HepG2 (cell line): ENCODE measurements around the gene OST4. TPM values are rescaled to one million over a fixed set of nuclear protein-coding genes. Genes with fewer than 3 reads are reported as not detected.

ENCODE experiments used
- GATAD2A ChIP-seq: IDR thresholded peaks from 2 replicates; pipeline ENCODE4 v1.6.1; 2016
- IRF1 ChIP-seq: sonication (generic); formaldehyde crosslinking; IDR thresholded peaks from 2 replicates; pipeline ENCODE4 v1.4.0; 2020; ENCODE audit warnings: low read depth, mild to moderate bottlenecking, missing genetic modification reagents
- MBD4 ChIP-seq: IDR thresholded peaks from 2 replicates; pipeline ENCODE4 v1.6.1; 2012; ENCODE audit warnings: low read length, inconsistent platforms, borderline replicate concordance
- NPAS2 ChIP-seq: sonication (generic); formaldehyde crosslinking; IDR thresholded peaks from 2 replicates; pipeline ENCODE4 v1.8.0; 2022; ENCODE audit warnings: mild to moderate bottlenecking, missing genetic modification reagents, borderline replicate concordance
- SAFB2 ChIP-seq: sonication (generic); formaldehyde crosslinking; IDR thresholded peaks from 2 replicates; pipeline ENCODE4 v1.5.1; 2020; ENCODE audit warnings: missing genetic modification reagents, low read depth, mild to moderate bottlenecking, borderline replicate concordance
- SNRNP70 ChIP-seq: fragments of 200-400 bp; formaldehyde crosslinking; IDR thresholded peaks from 2 replicates; pipeline ENCODE4 v1.6.1; 2017; ENCODE audit warnings: mild to moderate bottlenecking, low read depth, low read length, moderate library complexity
- SOX5 ChIP-seq: IDR thresholded peaks from 2 replicates; pipeline ENCODE4 v1.6.1; 2016; ENCODE audit warnings: borderline replicate concordance
- THAP7 ChIP-seq: sonication (generic); formaldehyde crosslinking; IDR thresholded peaks from 2 replicates; pipeline ENCODE4 v1.8.1; 2023; ENCODE audit warnings: mild to moderate bottlenecking, missing genetic modification reagents
- ZBTB2 ChIP-seq: sonication (generic); formaldehyde crosslinking; IDR thresholded peaks from 2 replicates; pipeline ENCODE4 v1.8.0; 2022; ENCODE audit warnings: low read depth, missing genetic modification reagents
- ZFP91 ChIP-seq: sonication (generic); formaldehyde crosslinking; IDR thresholded peaks from 2 replicates; pipeline ENCODE4 v1.9.0; 2022; ENCODE audit warnings: missing genetic modification reagents, mild to moderate bottlenecking, borderline replicate concordance
- ZNF18 ChIP-seq: sonication (generic); formaldehyde crosslinking; IDR thresholded peaks from 2 replicates; pipeline ENCODE4 v1.8.0; 2022; ENCODE audit warnings: mild to moderate bottlenecking, missing genetic modification reagents; ENCODE audit not compliant: insufficient replicate concordance
- ZNF224 ChIP-seq: sonication (generic); formaldehyde crosslinking; IDR thresholded peaks from 2 replicates; pipeline ENCODE4 v1.5.0; 2020; ENCODE audit warnings: mild to moderate bottlenecking, missing genetic modification reagents
- ZNF24 ChIP-seq: fragments of 450-650 bp; IDR thresholded peaks from 2 replicates; pipeline ENCODE4 v1.6.1; 2017; ENCODE audit warnings: antibody characterized with exemption, mild to moderate bottlenecking
- ZNF687 ChIP-seq: sonication (generic); formaldehyde crosslinking; IDR thresholded peaks from 2 replicates; pipeline ENCODE4 v1.5.1; 2020; ENCODE audit warnings: mild to moderate bottlenecking, missing genetic modification reagents, moderate library complexity
- polyA plus RNA-seq, 8 experiments: library from polyadenylated mRNA; depleted of rRNA in 3 of 8; stranded (reverse) in 7 of 8; unstranded in 1 of 8; fragments of >200 nt; fragmentation: Illumina TruSeq in 4 of 8; extraction: Trizol in 4 of 8; gene quantifications; 2 replicates each; pipeline versions ENCODE4 v1.2.1 to v1.2.3, GENCODE V29; 2011 to 2016; ENCODE audit warnings: low read depth in 4 of 8, missing spikeins in 1 of 8, mixed read lengths in 1 of 8; ENCODE audit not compliant: insufficient read depth in 1 of 8
- total RNA-seq, 5 experiments: library from RNA; depleted of rRNA; stranded (reverse); fragments of >200 nt; fragmentation: Illumina TruSeq; extraction: Trizol; gene quantifications; 2 replicates each; pipeline ENCODE4 v1.2.3, GENCODE V29; 2016; ENCODE audit warnings: low read depth in 1 of 5

Gene OST4
- total and polyA plus RNA-seq, 2 of the 13 experiments (the other 11 are each of a cell fraction or from before 2014, with no cell fraction given), result 498 to 584 TPM

- TF ChIP-seq ZBTB2, result peak; percentile 24; the same call in 1 of the 2 replicates
- peak; percentile 42; the same call in 1 of the 2 replicates for TF ChIP-seq THAP7
- peak; percentile 42; the same call in 1 of the 2 replicates for TF ChIP-seq ZFP91 (CRISPR knock-in tag)
- no peak for TF ChIP-seq IRF1 (CRISPR knock-in tag)
- TF ChIP-seq ZNF24, result no peak
- no peak for TF ChIP-seq SNRNP70
- TF ChIP-seq GATAD2A (CRISPR knock-in tag), result 0 out of 2 replicates have a peak, but pooled peaks have one; percentile 24
- no peak for TF ChIP-seq NPAS2 (CRISPR knock-in tag)
- TF ChIP-seq ZNF18, result no peak
- no peak for TF ChIP-seq SOX5
- TF ChIP-seq MBD4, result no peak
- TF ChIP-seq ZNF224 (CRISPR knock-in tag), result 0 out of 2 replicates have a peak, but pooled peaks have one; percentile 2
- no peak for TF ChIP-seq SAFB2 (CRISPR knock-in tag)
- TF ChIP-seq ZNF687, result peak; percentile 47
Observed at GRCh38 chr2:27071990-27072830, 756 bp upstream of the OST4 start (continued).
